Kidney (tissue), 14 donors: Measurements from ENCODE around the gene OCIAD2. TPM values are rescaled to one million over a fixed set of nuclear protein-coding genes. Genes with fewer than 3 reads are reported as not detected.

ENCODE experiments used
- DNase-seq, 5 donors: peaks; one replicate each; pipeline ENCODE4 v3.0.0-alpha.2; 2013 to 2020
- FAIRE-seq: peaks from 2 replicates; lab custom pipeline; 2012; peaks lifted over from hg19 to GRCh38; lab: Jason Lieb, UNC
- H3K27ac ChIP-seq, 2 donors: one replicate each; pipeline ENCODE4 v1.7.0; 2013; ENCODE audit warnings: low read depth in 2 of 2, low read length in 2 of 2, inconsistent platforms in 1 of 2
- H3K27me3 ChIP-seq: one replicate; pipeline ENCODE4 v1.7.1; 2013; ENCODE audit warnings: low read length, inconsistent platforms; ENCODE audit not compliant: control insufficient read depth, insufficient read depth
- H3K36me3 ChIP-seq, 3 donors: one replicate each; pipeline versions ENCODE4 v1.7.0 to v1.7.1; 2013; ENCODE audit warnings: low read length in 3 of 3, control low read depth in 1 of 3, inconsistent platforms in 1 of 3; ENCODE audit not compliant: insufficient read depth in 3 of 3, control insufficient read depth in 2 of 3
- H3K4me1 ChIP-seq, 3 donors: one replicate each; pipeline versions ENCODE4 v1.7.0 to v1.7.1; 2013; ENCODE audit warnings: low read length in 3 of 3, inconsistent platforms in 1 of 3, low read depth in 1 of 3; ENCODE audit not compliant: control insufficient read depth in 2 of 3, insufficient read depth in 2 of 3
- H3K4me3 ChIP-seq, 3 donors: one replicate each; pipeline versions ENCODE4 v1.7.0 to v1.8.1; 2013; ENCODE audit warnings: low read length in 3 of 3, control low read depth in 1 of 3, inconsistent platforms in 1 of 3
- H3K9ac ChIP-seq, 3 donors: one replicate each; pipeline versions ENCODE4 v1.7.0 to v1.7.1; 2013; ENCODE audit warnings: low read length in 3 of 3, control low read depth in 1 of 3, inconsistent platforms in 1 of 3
- H3K9me3 ChIP-seq, 3 donors: one replicate each; pipeline versions ENCODE4 v1.7.0 to v1.7.1; 2013; ENCODE audit warnings: low read length in 3 of 3, control low read depth in 1 of 3, inconsistent platforms in 1 of 3; ENCODE audit not compliant: control insufficient read depth in 2 of 3, insufficient read depth in 1 of 3
- CTCF ChIP-seq: IDR thresholded peaks from 3 replicates; pipeline ENCODE4 v1.5.1; 2012; ENCODE audit warnings: mild to moderate bottlenecking, moderate library complexity, borderline replicate concordance; ENCODE audit not compliant: insufficient read depth; ENCODE audit errors: extremely low read depth
- intact Hi-C: fragments of 100-400 bp; cut with DNase I; formaldehyde crosslinking; loops from one replicate; pipeline ENCODE4 v1.11.1; 2022
- polyA plus RNA-seq: library from polyadenylated mRNA; stranded (reverse); fragments of 350-450 nt; fragmentation: Illumina TruSeq; extraction: RNeasy Lipid Tissue Mini Kit (QIAGEN cat#74804); gene quantifications from one replicate; pipeline ENCODE4 v1.2.3, GENCODE V29; 2014; ENCODE audit warnings: low read depth, low replicate concordance; ENCODE audit not compliant: insufficient read depth
- total RNA-seq: library from RNA; stranded (reverse); fragmentation: NEBNext Ultra II Directional; extraction: Animal tissue kit (Norgen Biotek cat#: 25700); gene quantifications from one replicate; pipeline ENCODE4 v1.2.1, GENCODE V29; 2021
- donor health status: control.
- donor health status: control.
- donor health status: control.
- donor health status: control.
- donor health status: control.
- donor health status: DM: yes; HTN: yes; CAD: no.
- donor health status: Normal renal cell carcinoma (clear cell type).

OCIAD2 gene
- total and polyA plus RNA-seq, 2 donors from 2014 or later: 76.3 to 277 TPM

DNA sequence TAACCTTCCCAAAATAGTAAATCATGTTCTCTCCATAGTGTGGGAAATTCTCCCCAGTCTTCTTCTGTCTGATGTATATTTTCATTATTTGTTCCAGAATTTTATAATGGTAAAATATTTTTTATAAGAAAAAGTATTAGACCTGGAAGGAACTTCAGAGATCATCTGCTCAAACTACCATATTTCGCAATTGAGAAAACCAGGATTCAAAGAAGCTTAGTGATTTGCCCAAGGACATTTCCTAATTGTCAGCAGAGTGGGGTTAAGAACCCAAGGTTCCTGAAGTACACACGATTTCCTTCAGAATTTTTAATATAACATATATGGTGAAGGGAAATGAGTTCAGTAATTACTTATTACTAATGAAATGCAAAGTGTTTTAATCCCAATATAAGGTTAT lies 51.6 kb downstream of the OCIAD2 start:
- Histone ChIP-seq H3K9ac (no peak overlapping the region), H3K27ac (no peak overlapping the region), H3K9me3 (no peaks in the 10 kb centered on the region), H3K27me3 (no peaks in the 10 kb centered on the region), H3K4me3 (no peak overlapping the region), H3K4me1 (no peaks in the 10 kb centered on the region), H3K36me3 (peaks cover 6 to 21% (median 17%) of the 10 kb centered on the region in 3 donors)
- no peak for TF ChIP-seq CTCF
- intact Hi-C loops: no loop called here
- FAIRE-seq (no peak), DNase-seq (no peak)

GRCh38 chr4:48854395-48854683 lies 52.2 kb downstream of the OCIAD2 start:
- intact Hi-C loops: no loop called here
- TF ChIP-seq CTCF: no peak
- Histone ChIP-seq H3K27ac (no peak overlapping the region), H3K4me1 (no peaks in the 10 kb centered on the region), H3K36me3 (peaks cover 6 to 24% (median 17%) of the 10 kb centered on the region in 3 donors), H3K4me3 (no peak overlapping the region), H3K27me3 (no peaks in the 10 kb centered on the region), H3K9ac (no peak overlapping the region), H3K9me3 (no peaks in the 10 kb centered on the region)
- no peak for DNase-seq
- FAIRE-seq: no peak

DNA sequence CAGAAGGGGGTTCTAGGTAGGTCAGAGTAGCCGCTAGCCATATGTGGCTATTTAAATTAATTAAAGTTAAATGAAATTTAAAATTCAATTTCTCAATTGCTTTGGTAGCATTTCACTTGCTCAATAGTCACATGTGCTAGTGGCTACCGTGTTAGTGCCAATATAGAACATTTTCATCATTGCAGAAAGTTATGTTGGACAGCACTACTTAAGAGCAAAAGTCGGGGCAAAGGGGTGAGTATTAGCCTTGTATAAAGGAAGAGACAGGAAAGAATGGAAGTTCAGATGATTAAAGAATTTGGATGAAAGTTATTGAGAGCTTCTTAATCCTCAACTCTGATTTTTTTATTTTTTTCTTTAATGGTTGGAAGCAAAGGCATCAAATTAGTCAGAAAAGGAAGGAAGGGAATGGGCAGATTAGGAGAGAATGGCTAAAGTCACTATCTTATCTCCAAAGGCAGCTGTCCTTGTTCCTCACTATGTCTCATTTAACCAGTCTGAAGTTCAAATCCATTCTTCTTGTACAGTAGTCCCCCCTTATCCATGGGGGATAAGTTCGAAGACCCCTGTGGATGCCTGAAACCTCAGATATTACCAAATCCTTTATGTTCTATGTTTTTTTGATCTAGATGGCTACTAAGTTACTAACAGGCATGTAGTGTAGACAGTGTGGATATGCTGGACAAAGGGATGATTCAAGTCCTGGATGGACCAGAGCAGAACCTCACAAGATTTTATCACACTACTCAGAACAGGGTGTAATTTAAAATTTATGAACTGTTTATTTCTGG lies 52.8 kb downstream of the OCIAD2 start:
- peaks cover 6 to 22% (median 17%) of the 10 kb centered on the region in 3 donors for H3K36me3 ChIP-seq
- no peaks in the 10 kb centered on the region for H3K9me3 ChIP-seq
- intact Hi-C loops: no loop called here
- TF ChIP-seq CTCF: no peak
- FAIRE-seq (no peak), DNase-seq (no peak)
- no peaks in the 10 kb centered on the region for H3K4me1 ChIP-seq
- no peak overlapping the region for H3K4me3 ChIP-seq
- no peaks in the 10 kb centered on the region for H3K27me3 ChIP-seq
- H3K27ac ChIP-seq: no peak overlapping the region
- H3K9ac ChIP-seq: no peak overlapping the region
